ENCODE data around the gene ACOXL.

ACOXL gene

GRCh38 chr2:110848071-110848470, 115.7 kb downstream of the ACOXL start:
- Histone ChIP-seq H3K27ac (ENCODE audit: extremely low read depth, low read depth, low read length) (no peak overlapping the region), H3K4me3 (ENCODE audit: low read depth, low read length) (no peak overlapping the region), H3K4me1 (ENCODE audit: control insufficient read depth, insufficient read depth, low read length) (no peaks in the 10 kb centered on the region), H3K36me3 (ENCODE audit: control insufficient read depth in 2 of 2, insufficient read depth in 1 of 2, low read length in 2 of 2) (no peaks in the 10 kb centered on the region), H3K9me3 (ENCODE audit: control insufficient read depth, insufficient read depth, low read depth, low read length) (no peaks in the 10 kb centered on the region)
- TF ChIP-seq ZBTB20 (tag by site-specific recombination; IDR thresholded peaks at IDR 0.05) = no peak
- TF ChIP-seq ELK4 (IDR thresholded peaks at IDR 0.05; ENCODE audit: borderline replicate concordance, low read depth, low read length) = no peak
- no peak for TF ChIP-seq ZFP41 (tag by site-specific recombination; IDR thresholded peaks at IDR 0.05; ENCODE audit: borderline replicate concordance)
- TF ChIP-seq ZNF76 (tag by site-specific recombination; IDR thresholded peaks at IDR 0.05; ENCODE audit: borderline replicate concordance, low read depth) = no peak
- TF ChIP-seq ZBTB7A (tag by site-specific recombination; IDR thresholded peaks at IDR 0.05; ENCODE audit: low read depth) = no peak
- TF ChIP-seq ZNF596 (tag by site-specific recombination; IDR thresholded peaks at IDR 0.05) = no peak
- ChIA-PET CTCF (interaction anchor here (1.1 kb wide), 1 partner anchor 20 kb away, joined by 3 read pairs; no protein-coding TSS in a partner anchor), POLR2A (no interaction called here)

- POLR2A ChIA-PET = no interaction called here
- TF ChIP-seq ZNF133 (tag by site-specific recombination; IDR thresholded peaks at IDR 0.05) (no peak), ZNF302 (tag by site-specific recombination; IDR thresholded peaks at IDR 0.05; ENCODE audit: low read depth) (no peak), ZNF707 (tag by site-specific recombination; IDR thresholded peaks at IDR 0.05) (no peak), SP2 (tag by site-specific recombination; IDR thresholded peaks at IDR 0.05) (no peak), PBX3 (CRISPR knock-in tag; IDR thresholded peaks at IDR 0.05) (no peak), ZNF311 (tag by site-specific recombination; IDR thresholded peaks at IDR 0.05; ENCODE audit: borderline replicate concordance) (no peak), ZNF704 (tag by site-specific recombination; IDR thresholded peaks at IDR 0.05) (no peak), ZNF571 (tag by site-specific recombination; IDR thresholded peaks at IDR 0.05) (no peak)
- H3K36me3 ChIP-seq (ENCODE audit: control insufficient read depth in 2 of 2, insufficient read depth in 1 of 2, low read length in 2 of 2) = no peaks in the 10 kb centered on the region
- H3K9me3 ChIP-seq (ENCODE audit: control insufficient read depth, insufficient read depth, low read depth, low read length) = no peaks in the 10 kb centered on the region
- H3K4me1 ChIP-seq (ENCODE audit: control insufficient read depth, insufficient read depth, low read length) = no peaks in the 10 kb centered on the region
- CTCF ChIA-PET = interaction anchor here (1.1 kb wide), 1 partner anchor 19 kb away, joined by 3 read pairs; no protein-coding TSS in a partner anchor
- no peak overlapping the region for H3K27ac ChIP-seq (ENCODE audit: extremely low read depth, low read depth, low read length)
- H3K4me3 ChIP-seq (ENCODE audit: low read depth, low read length) = no peak overlapping the region
Measured at GRCh38 chr2:110848519-110849030, 116.2 kb downstream of the ACOXL start.

GRCh38 chr2:110851531-110851930, 119.2 kb downstream of the ACOXL start:
- Histone ChIP-seq H3K4me3 (ENCODE audit: low read depth, low read length) (no peak overlapping the region), H3K36me3 (ENCODE audit: control insufficient read depth in 2 of 2, insufficient read depth in 1 of 2, low read length in 2 of 2) (no peaks in the 10 kb centered on the region), H3K27ac (ENCODE audit: extremely low read depth, low read depth, low read length) (no peak overlapping the region), H3K4me1 (ENCODE audit: control insufficient read depth, insufficient read depth, low read length) (no peaks in the 10 kb centered on the region; the same call in 1 of the 2 replicates), H3K9me3 (ENCODE audit: control insufficient read depth, insufficient read depth, low read depth, low read length) (no peaks in the 10 kb centered on the region)
- POLR2A ChIA-PET = no interaction called here
- CTCF ChIA-PET = interaction anchor here (0.5 to 1.2 kb wide), 3 partner anchors 16 to 40 kb away, joined by 3 read pairs; no protein-coding TSS in a partner anchor
- TF ChIP-seq GLIS1 (tag by site-specific recombination; IDR thresholded peaks at IDR 0.05) = no peak
- no peak for TF ChIP-seq MEIS1 (CRISPR knock-in tag; IDR thresholded peaks at IDR 0.05; ENCODE audit: borderline replicate concordance)
- TF ChIP-seq HOXC10 (CRISPR knock-in tag; IDR thresholded peaks at IDR 0.05) = no peak
- no peak for TF ChIP-seq KLF7 (tag by site-specific recombination; IDR thresholded peaks at IDR 0.05; ENCODE audit: borderline replicate concordance)

Data from HEK293 (cell line).